Adrenal gland (tissue), 5 donors: ENCODE measurements around the gene IFNG.

Experiments used
- CTCF ChIP-seq, 6 experiments: fragments of 450-650 bp in 4 of 6; fragments of 200-600 bp in 2 of 6; sonication (generic) in 1 of 6; IDR thresholded peaks; 1 replicate in 5 of 6; 2 replicates in 1 of 6; pipeline versions ENCODE4 v1.5.1 to v1.8.0; 2016 to 2021; ENCODE audit warnings: antibody characterized with exemption in 6 of 6, mild to moderate bottlenecking in 2 of 6, moderate library complexity in 1 of 6
- POLR2A ChIP-seq, 2 donors: fragments of 450-650 bp; IDR thresholded peaks; one replicate each; pipeline ENCODE4 v1.6.1; 2017; ENCODE audit warnings: antibody characterized with exemption in 2 of 2, mild to moderate bottlenecking in 2 of 2, moderate library complexity in 1 of 2
- donor health status: DM: no; HTN: no; CAD: no.

DNA sequence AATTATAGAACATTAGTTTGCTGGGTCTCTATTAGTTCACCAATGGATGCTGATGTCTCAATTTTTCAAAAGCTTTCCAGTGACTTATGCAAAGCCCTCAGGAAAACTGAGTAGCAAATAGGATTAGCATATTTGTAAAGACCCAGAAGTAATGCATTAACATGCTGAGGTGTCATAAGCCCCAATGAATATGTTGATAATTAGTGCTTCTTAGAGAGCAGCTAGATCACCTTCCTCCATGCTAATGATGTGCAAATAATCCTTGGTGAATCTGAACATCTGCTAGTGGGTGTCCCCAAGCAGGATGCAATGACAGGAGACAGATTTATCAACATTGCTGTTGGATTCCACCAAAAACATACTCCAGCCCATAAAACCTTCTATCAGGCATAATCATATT lies 19.0 kb downstream of the IFNG start:
- TF ChIP-seq POLR2A (IDR thresholded peaks at IDR 0.05): no peak
- no peak for TF ChIP-seq CTCF (IDR thresholded peaks at IDR 0.05)
